Measurements from ENCODE around the gene REP15. TPM values are rescaled to one million over a fixed set of nuclear protein-coding genes. Genes with fewer than 3 reads are reported as not detected.
"Not testable (repeated sequence)": the region's sequence is repeated elsewhere in the genome, so short reads cannot be mapped to it uniquely, and the experiment has no call there.

The REP15 gene
- under 1 TPM; 0.25 to 0.37 TPM for total RNA-seq

- CTCF ChIA-PET, result no interaction called here
- DNase-seq, result no peak
These were observed at the start of gene REP15 for GRCh38 chr12:27696293-27696652. Gene REP15, plus strand, starts transcription at chr12:27696447. Its CDS starts 116 bp downstream, at chr12:27696563.

GRCh38 chr12:27650011-27650410 is 46.2 kb upstream of the REP15 start:
- no peak overlapping the region for H3K27ac Mint-ChIP-seq
- no peak overlapping the region for H3K4me3 Mint-ChIP-seq
- H3K4me1 Mint-ChIP-seq, result peaks cover 11% of the 10 kb centered on the region
- POLR2A ChIA-PET, result no interaction called here
- DNase-seq, result no peak
- no peaks in the 10 kb centered on the region for H3K36me3 Mint-ChIP-seq (ENCODE audit: low read depth)
- no peaks in the 10 kb centered on the region for H3K27me3 Mint-ChIP-seq
- no peaks in the 10 kb centered on the region for H3K9me3 Mint-ChIP-seq
- CTCF ChIA-PET, result no interaction called here

More at GRCh38 chr12:27696293-27696652, at the start of gene REP15:
- H3K9me3 Mint-ChIP-seq, result no peaks in the 10 kb centered on the region
- H3K4me3 Mint-ChIP-seq, result no peak within 1 kb of the TSS
- peaks cover 2% of the 10 kb centered on the region for H3K27me3 Mint-ChIP-seq
- H3K36me3 Mint-ChIP-seq (ENCODE audit: low read depth), result no peaks in the 10 kb centered on the region
- POLR2A ChIA-PET, result no interaction called here
- no peaks in the 10 kb centered on the region for H3K4me1 Mint-ChIP-seq
- no peak within 1 kb of the TSS for H3K27ac Mint-ChIP-seq

GRCh38 chr12:27651201-27651600 is 45.0 kb upstream of the REP15 start:
- no peak overlapping the region for H3K4me3 Mint-ChIP-seq
- POLR2A ChIA-PET, result no interaction called here
- no peaks in the 10 kb centered on the region for H3K36me3 Mint-ChIP-seq (ENCODE audit: low read depth)
- CTCF ChIA-PET, result no interaction called here
- no peak for DNase-seq
- no peaks in the 10 kb centered on the region for H3K27me3 Mint-ChIP-seq
- H3K27ac Mint-ChIP-seq, result no peak overlapping the region
- no peaks in the 10 kb centered on the region for H3K9me3 Mint-ChIP-seq
- peaks cover 11% of the 10 kb centered on the region for H3K4me1 Mint-ChIP-seq

GRCh38 chr12:27652174-27652763 is 44.0 kb upstream of the REP15 start:
- peak; percentile 61 for DNase-seq
- peaks cover 11% of the 10 kb centered on the region for H3K4me1 Mint-ChIP-seq
- no peaks in the 10 kb centered on the region for H3K27me3 Mint-ChIP-seq
- no peak overlapping the region for H3K27ac Mint-ChIP-seq
- ChIA-PET CTCF (interaction anchor here (0.5 to 1.0 kb wide), 4 partner anchors 15 to 637 kb away, joined by 3 to 4 read pairs (median 3); no protein-coding TSS in a partner anchor), POLR2A (no interaction called here)
- H3K9me3 Mint-ChIP-seq, result no peaks in the 10 kb centered on the region
- no peaks in the 10 kb centered on the region for H3K36me3 Mint-ChIP-seq (ENCODE audit: low read depth)
- no peak overlapping the region for H3K4me3 Mint-ChIP-seq

GRCh38 chr12:27653661-27654060 is 42.6 kb upstream of the REP15 start:
- H3K27me3 Mint-ChIP-seq, result no peaks in the 10 kb centered on the region
- CTCF ChIA-PET, result no interaction called here
- no peaks in the 10 kb centered on the region for H3K36me3 Mint-ChIP-seq (ENCODE audit: low read depth)
- H3K4me3 Mint-ChIP-seq, result peak overlapping the region; percentile 41
- POLR2A ChIA-PET, result no interaction called here
- no peaks in the 10 kb centered on the region for H3K9me3 Mint-ChIP-seq
- H3K27ac Mint-ChIP-seq, result peak overlapping the region; percentile 76
- DNase-seq, result no peak
- peaks cover 11% of the 10 kb centered on the region for H3K4me1 Mint-ChIP-seq

GRCh38 chr12:27655476-27655875 is 40.8 kb upstream of the REP15 start:
- CTCF ChIA-PET; H3K9me3 Mint-ChIP-seq; H3K4me3 Mint-ChIP-seq; H3K27me3 Mint-ChIP-seq; H3K36me3 Mint-ChIP-seq (ENCODE audit: low read depth); DNase-seq; H3K27ac Mint-ChIP-seq; POLR2A ChIA-PET: not testable (repeated sequence)
- H3K4me1 Mint-ChIP-seq, result peaks cover 11% of the 10 kb centered on the region

- POLR2A ChIA-PET, result no interaction called here
- no peak for DNase-seq
- H3K9me3 Mint-ChIP-seq, result no peaks in the 10 kb centered on the region
- H3K27me3 Mint-ChIP-seq, result no peaks in the 10 kb centered on the region
- CTCF ChIA-PET, result no interaction called here
- H3K4me1 Mint-ChIP-seq, result peaks cover 16% of the 10 kb centered on the region
- H3K27ac Mint-ChIP-seq, result no peak overlapping the region
- no peaks in the 10 kb centered on the region for H3K36me3 Mint-ChIP-seq (ENCODE audit: low read depth)
- no peak overlapping the region for H3K4me3 Mint-ChIP-seq
These were observed 39.0 kb upstream of the REP15 start for GRCh38 chr12:27657296-27657695.

- no peak for DNase-seq
- H3K36me3 Mint-ChIP-seq (ENCODE audit: low read depth), result peaks cover 2% of the 10 kb centered on the region
- no peak overlapping the region for H3K27ac Mint-ChIP-seq
- ChIA-PET POLR2A (no interaction called here), CTCF (no interaction called here)
- H3K4me3 Mint-ChIP-seq, result no peak overlapping the region
- H3K4me1 Mint-ChIP-seq, result peaks cover 9% of the 10 kb centered on the region
- H3K9me3 Mint-ChIP-seq, result no peaks in the 10 kb centered on the region
- H3K27me3 Mint-ChIP-seq, result no peaks in the 10 kb centered on the region
These were observed 30.5 kb upstream of the REP15 start for GRCh38 chr12:27665704-27666103.

- POLR2A ChIA-PET, result no interaction called here
- DNase-seq, result no peak
- Mint-ChIP-seq H3K4me3 (no peak overlapping the region), H3K4me1 (peaks cover 6% of the 10 kb centered on the region), H3K9me3 (no peaks in the 10 kb centered on the region), H3K27ac (no peak overlapping the region), H3K36me3 (ENCODE audit: low read depth) (peaks cover 2% of the 10 kb centered on the region), H3K27me3 (no peaks in the 10 kb centered on the region)
- CTCF ChIA-PET, result interaction anchor here (0.8 kb wide), 1 partner anchor 14 kb away, joined by 3 read pairs; no protein-coding TSS in a partner anchor
These were observed 29.7 kb upstream of the REP15 start for GRCh38 chr12:27666510-27666909.

- Mint-ChIP-seq H3K4me1 (peaks cover 4% of the 10 kb centered on the region), H3K4me3 (no peak overlapping the region), H3K27me3 (no peaks in the 10 kb centered on the region), H3K9me3 (no peaks in the 10 kb centered on the region), H3K36me3 (ENCODE audit: low read depth) (peaks cover 2% of the 10 kb centered on the region), H3K27ac (no peak overlapping the region)
- ChIA-PET POLR2A (no interaction called here), CTCF (interaction anchor here (0.8 kb wide), 1 partner anchor 9 kb away, joined by 3 read pairs; no protein-coding TSS in a partner anchor)
- no peak for DNase-seq
These were observed 28.7 kb upstream of the REP15 start for GRCh38 chr12:27667540-27667939.

GRCh38 chr12:27672051-27672450 is 24.2 kb upstream of the REP15 start:
- H3K4me3 Mint-ChIP-seq, result no peak overlapping the region
- H3K4me1 Mint-ChIP-seq, result peaks cover 4% of the 10 kb centered on the region
- H3K27ac Mint-ChIP-seq, result no peak overlapping the region
- no peaks in the 10 kb centered on the region for H3K27me3 Mint-ChIP-seq
- H3K36me3 Mint-ChIP-seq (ENCODE audit: low read depth), result no peaks in the 10 kb centered on the region
- DNase-seq, result no peak
- CTCF ChIA-PET, result interaction anchor here (0.6 kb wide), 1 partner anchor 144 kb away, joined by 8 read pairs; no protein-coding TSS in a partner anchor
- no peaks in the 10 kb centered on the region for H3K9me3 Mint-ChIP-seq
- POLR2A ChIA-PET, result no interaction called here

GRCh38 chr12:27672643-27673042 is 23.6 kb upstream of the REP15 start:
- DNase-seq, result no peak
- H3K4me1 Mint-ChIP-seq, result peaks cover under 1% of the 10 kb centered on the region
- ChIA-PET CTCF (interaction anchor here (0.6 kb wide), 1 partner anchor 145 kb away, joined by 8 read pairs; no protein-coding TSS in a partner anchor), POLR2A (no interaction called here)
- no peaks in the 10 kb centered on the region for H3K9me3 Mint-ChIP-seq
- no peak overlapping the region for H3K27ac Mint-ChIP-seq
- no peaks in the 10 kb centered on the region for H3K27me3 Mint-ChIP-seq
- no peaks in the 10 kb centered on the region for H3K36me3 Mint-ChIP-seq (ENCODE audit: low read depth)
- no peak overlapping the region for H3K4me3 Mint-ChIP-seq

- Mint-ChIP-seq H3K9me3 (no peaks in the 10 kb centered on the region), H3K4me1 (no peaks in the 10 kb centered on the region), H3K36me3 (ENCODE audit: low read depth) (no peaks in the 10 kb centered on the region), H3K27me3 (no peaks in the 10 kb centered on the region), H3K4me3 (no peak overlapping the region), H3K27ac (no peak overlapping the region)
- no peak for DNase-seq
- ChIA-PET POLR2A (no interaction called here), CTCF (no interaction called here)
These were observed 23.0 kb upstream of the REP15 start for GRCh38 chr12:27673101-27673718.

GRCh38 chr12:27674989-27675388 is 21.3 kb upstream of the REP15 start:
- Mint-ChIP-seq H3K27me3 (no peaks in the 10 kb centered on the region), H3K36me3 (ENCODE audit: low read depth) (no peaks in the 10 kb centered on the region), H3K4me3 (no peak overlapping the region), H3K27ac (no peak overlapping the region), H3K4me1 (no peaks in the 10 kb centered on the region), H3K9me3 (no peaks in the 10 kb centered on the region)
- ChIA-PET POLR2A (no interaction called here), CTCF (interaction anchor here (0.6 kb wide), 1 partner anchor 25 kb away, joined by 3 read pairs; no protein-coding TSS in a partner anchor)
- DNase-seq, result no peak
